Measurements from ENCODE around the gene HSPB8.

Gene HSPB8

DNA sequence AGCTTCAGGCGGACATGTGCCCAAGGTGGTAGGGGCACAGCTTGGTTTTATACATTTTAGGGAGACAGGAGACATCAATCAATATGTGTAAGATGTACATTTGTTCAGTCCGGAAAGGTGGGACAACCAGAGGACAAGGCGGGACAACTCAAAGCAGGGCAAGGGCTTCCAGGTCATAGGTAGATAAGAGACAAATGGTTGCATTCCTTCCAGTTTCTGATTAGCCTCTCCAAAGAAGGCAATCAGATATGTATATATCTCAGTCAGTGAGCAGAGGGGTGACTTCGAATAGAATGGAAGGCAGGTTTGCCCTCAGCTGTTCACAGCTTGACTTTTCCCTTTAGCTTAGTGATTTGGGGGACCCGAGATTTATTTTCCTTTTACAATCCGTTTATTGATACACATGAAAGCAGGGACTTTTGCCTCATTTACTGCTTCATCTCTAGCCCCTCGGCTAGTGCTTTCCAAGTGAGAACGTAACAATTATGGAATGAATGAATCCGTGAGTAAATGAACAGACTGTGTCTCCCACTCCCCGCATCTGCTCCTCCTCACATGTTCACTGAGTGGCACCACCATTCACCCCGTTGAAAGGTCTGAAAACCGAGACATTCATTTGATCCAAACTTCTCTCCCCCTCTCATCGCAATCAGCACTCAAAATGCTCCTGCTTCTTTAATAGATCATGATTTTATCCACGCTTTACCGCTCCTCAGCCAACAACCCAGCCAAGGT is 6.9 kb upstream of the HSPB8 start:
- H3K27me3 ChIP-seq: peaks cover 7% of the 10 kb centered on the region
- H3K27ac ChIP-seq: no peak overlapping the region
- no peaks in the 10 kb centered on the region for H3K4me1 ChIP-seq (ENCODE audit: control insufficient read depth in 1 of 2, insufficient read depth in 1 of 2, low read depth in 1 of 2, low read length in 1 of 2)
- H3K9me3 ChIP-seq: no peaks in the 10 kb centered on the region
- TF ChIP-seq, protein P1, sequence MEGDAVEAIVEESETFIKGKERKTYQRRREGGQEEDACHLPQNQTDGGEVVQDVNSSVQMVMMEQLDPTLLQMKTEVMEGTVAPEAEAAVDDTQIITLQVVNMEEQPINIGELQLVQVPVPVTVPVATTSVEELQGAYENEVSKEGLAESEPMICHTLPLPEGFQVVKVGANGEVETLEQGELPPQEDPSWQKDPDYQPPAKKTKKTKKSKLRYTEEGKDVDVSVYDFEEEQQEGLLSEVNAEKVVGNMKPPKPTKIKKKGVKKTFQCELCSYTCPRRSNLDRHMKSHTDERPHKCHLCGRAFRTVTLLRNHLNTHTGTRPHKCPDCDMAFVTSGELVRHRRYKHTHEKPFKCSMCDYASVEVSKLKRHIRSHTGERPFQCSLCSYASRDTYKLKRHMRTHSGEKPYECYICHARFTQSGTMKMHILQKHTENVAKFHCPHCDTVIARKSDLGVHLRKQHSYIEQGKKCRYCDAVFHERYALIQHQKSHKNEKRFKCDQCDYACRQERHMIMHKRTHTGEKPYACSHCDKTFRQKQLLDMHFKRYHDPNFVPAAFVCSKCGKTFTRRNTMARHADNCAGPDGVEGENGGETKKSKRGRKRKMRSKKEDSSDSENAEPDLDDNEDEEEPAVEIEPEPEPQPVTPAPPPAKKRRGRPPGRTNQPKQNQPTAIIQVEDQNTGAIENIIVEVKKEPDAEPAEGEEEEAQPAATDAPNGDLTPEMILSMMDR (IDR thresholded peaks at IDR 0.05): no peak
- no peaks in the 10 kb centered on the region for H3K36me3 ChIP-seq
- no peak overlapping the region for H3K4me3 ChIP-seq (ENCODE audit: low read depth in 1 of 2, low read length in 1 of 2)

DNA sequence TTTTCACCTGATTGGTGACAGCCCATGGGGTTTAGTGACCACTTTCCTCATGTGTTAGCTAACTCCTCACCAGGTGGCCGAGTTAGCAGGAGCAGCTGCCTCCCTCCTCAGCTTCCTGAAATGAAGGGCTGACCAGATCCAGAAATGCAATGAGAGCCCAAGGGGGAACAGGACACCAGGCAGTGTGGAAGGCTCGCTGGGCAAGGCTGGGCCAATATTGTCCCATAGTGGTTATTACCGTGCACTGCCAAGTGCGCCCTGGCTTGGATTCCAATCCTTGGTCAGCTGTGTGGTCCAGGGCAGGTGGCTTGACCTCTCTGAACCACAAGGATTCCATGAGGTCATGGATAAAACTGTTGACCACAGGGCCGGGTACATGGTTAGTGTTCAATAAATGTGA is 3.6 kb upstream of the HSPB8 start:
- Histone ChIP-seq H3K4me1 (ENCODE audit: control insufficient read depth in 1 of 2, insufficient read depth in 1 of 2, low read depth in 1 of 2, low read length in 1 of 2) (no peaks in the 10 kb centered on the region), H3K27ac (no peak overlapping the region), H3K36me3 (no peaks in the 10 kb centered on the region), H3K27me3 (peaks cover 37% of the 10 kb centered on the region), H3K4me3 (ENCODE audit: low read depth in 1 of 2, low read length in 1 of 2) (no peak overlapping the region), H3K9me3 (no peaks in the 10 kb centered on the region)
- TF ChIP-seq, protein P1 (IDR thresholded peaks at IDR 0.05): no peak

DNA sequence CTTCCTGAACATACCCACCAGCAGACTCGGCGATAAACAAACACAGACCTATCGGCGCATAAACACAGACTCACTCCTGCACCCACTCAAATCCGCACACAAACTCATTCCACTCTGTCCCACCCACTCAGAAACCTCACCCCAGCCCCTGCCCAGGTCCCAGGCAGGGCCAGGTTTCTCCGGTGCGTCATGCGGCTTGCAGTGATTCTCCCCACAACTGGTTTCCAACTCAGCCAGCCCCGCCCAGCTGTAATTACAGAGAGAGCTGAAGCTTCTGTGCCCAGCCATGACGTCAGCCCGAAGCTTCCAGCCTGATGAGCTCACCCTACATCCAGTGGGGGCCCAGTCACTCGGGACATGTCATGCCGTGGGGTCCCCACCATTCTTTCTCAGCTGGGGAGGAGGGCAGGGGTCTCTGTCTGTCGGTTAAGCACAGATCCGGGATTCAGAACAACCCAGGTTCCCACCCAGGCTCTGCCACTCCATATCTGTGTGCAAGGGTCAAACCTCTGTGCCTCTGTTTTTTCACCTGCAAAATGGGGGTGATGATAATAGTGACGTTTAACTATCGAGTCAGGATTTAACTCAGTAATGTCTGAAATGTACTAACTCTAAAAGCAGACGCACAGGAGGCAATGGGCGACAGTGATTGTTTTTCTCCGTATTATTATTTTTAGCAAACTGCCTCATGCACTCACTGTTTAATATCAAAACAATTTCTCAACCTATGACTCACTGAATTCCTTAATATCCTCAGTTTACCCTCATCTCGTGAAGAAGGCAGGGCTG is 2.3 kb upstream of the HSPB8 start:
- H3K4me1 ChIP-seq (ENCODE audit: control insufficient read depth in 1 of 2, insufficient read depth in 1 of 2, low read depth in 1 of 2, low read length in 1 of 2): no peaks in the 10 kb centered on the region
- no peaks in the 10 kb centered on the region for H3K36me3 ChIP-seq
- no peak overlapping the region for H3K27ac ChIP-seq
- no peaks in the 10 kb centered on the region for H3K9me3 ChIP-seq
- TF ChIP-seq, protein P1 (IDR thresholded peaks at IDR 0.05): no peak
- peaks cover 37% of the 10 kb centered on the region for H3K27me3 ChIP-seq
- no peak overlapping the region for H3K4me3 ChIP-seq (ENCODE audit: low read depth in 1 of 2, low read length in 1 of 2)

DNA sequence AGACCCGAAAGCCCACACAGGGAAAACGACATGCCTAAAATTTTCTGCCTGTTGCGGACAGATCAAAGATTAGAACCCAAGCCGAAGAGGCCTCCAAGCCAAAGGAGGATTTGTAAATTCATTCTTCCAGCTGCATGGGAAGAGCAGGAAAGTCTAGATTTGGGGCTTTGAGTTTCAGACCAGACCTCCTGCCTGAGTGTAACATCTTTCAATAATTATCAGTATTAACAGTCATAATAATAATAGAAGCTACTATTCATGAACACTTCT is 1.7 kb upstream of the HSPB8 start:
- TF ChIP-seq, protein P1 (IDR thresholded peaks at IDR 0.05): no peak
- peaks cover 37% of the 10 kb centered on the region for H3K27me3 ChIP-seq
- H3K4me1 ChIP-seq (ENCODE audit: control insufficient read depth in 1 of 2, insufficient read depth in 1 of 2, low read depth in 1 of 2, low read length in 1 of 2): no peaks in the 10 kb centered on the region
- no peaks in the 10 kb centered on the region for H3K36me3 ChIP-seq
- H3K9me3 ChIP-seq: no peaks in the 10 kb centered on the region
- no peak overlapping the region for H3K4me3 ChIP-seq (ENCODE audit: low read depth in 1 of 2, low read length in 1 of 2)
- no peak overlapping the region for H3K27ac ChIP-seq

DNA sequence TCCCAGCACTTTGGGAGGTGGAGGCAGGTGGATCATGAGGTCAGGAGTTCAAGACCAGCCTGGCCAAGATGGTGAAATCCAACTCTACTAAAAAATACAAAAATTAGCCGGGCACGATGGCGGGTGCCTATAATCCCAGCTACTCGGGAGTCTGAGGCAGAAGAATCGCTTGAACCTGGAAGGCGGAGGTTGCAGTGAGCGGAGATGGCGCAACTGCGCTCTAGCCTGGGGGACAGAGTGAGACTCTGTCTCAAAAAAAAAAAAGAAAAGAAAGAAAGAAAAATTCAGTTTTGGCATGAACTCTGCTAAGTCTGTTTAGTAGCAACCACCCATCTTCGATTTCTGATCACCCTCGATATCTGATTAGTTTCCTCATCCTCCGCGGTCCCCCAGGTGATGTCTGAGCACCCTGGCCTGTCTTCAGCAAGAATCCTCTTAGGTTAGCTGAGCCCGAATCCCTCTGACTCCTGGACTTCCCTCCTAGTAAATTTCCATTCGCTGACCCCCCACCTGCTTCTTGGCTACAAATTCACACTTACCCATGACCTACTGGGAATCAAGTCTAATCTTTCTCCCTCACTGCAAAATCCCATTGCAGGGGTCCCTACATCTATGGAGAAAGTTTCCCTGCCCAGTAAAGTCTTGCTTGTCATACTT is 879 bp upstream of the HSPB8 start:
- no peaks in the 10 kb centered on the region for H3K4me1 ChIP-seq (ENCODE audit: control insufficient read depth in 1 of 2, insufficient read depth in 1 of 2, low read depth in 1 of 2, low read length in 1 of 2)
- H3K4me3 ChIP-seq (ENCODE audit: low read depth in 1 of 2, low read length in 1 of 2): no peak overlapping the region
- TF ChIP-seq, protein P1 (IDR thresholded peaks at IDR 0.05): no peak
- H3K27me3 ChIP-seq: peaks cover 37% of the 10 kb centered on the region
- no peak overlapping the region for H3K27ac ChIP-seq
- no peaks in the 10 kb centered on the region for H3K36me3 ChIP-seq
- no peaks in the 10 kb centered on the region for H3K9me3 ChIP-seq

All from neutrophil (primary cell).